Mucosa of descending colon (tissue), 3 donors: ENCODE data around the gene ZER1. TPM values are rescaled to one million over a fixed set of nuclear protein-coding genes. Genes with fewer than 3 reads are reported as not detected.
A peak's percentile ranks its signal among the peaks of the same experiment; 100 is the strongest.

Experiments used
- ATAC-seq: fragments of 200-7000 bp; cut with Tn5 transposase; one replicate; pipeline ENCODE4 v1.9.1; 2020; ENCODE audit warnings: mild to moderate bottlenecking, moderate library complexity
- DNase-seq, 3 donors: peaks; one replicate each; pipeline ENCODE4 v3.0.0-alpha.2; 2020
- H3K36me3 ChIP-seq: fragments of 200-600 bp; one replicate; pipeline ENCODE4 v1.8.0; 2021; ENCODE audit warnings: low read depth, mild to moderate bottlenecking
- H3K4me1 ChIP-seq: fragments of 200-600 bp; one replicate; pipeline ENCODE4 v1.8.0; 2021; ENCODE audit warnings: low read depth, mild to moderate bottlenecking
- H3K4me3 ChIP-seq: fragments of 200-600 bp; one replicate; pipeline ENCODE4 v1.8.0; 2021; ENCODE audit warnings: mild to moderate bottlenecking
- H3K9me3 ChIP-seq: fragments of 200-600 bp; one replicate; pipeline ENCODE4 v1.8.0; 2021; ENCODE audit warnings: mild to moderate bottlenecking
- intact Hi-C, 2 donors: fragments of 100-400 bp; cut with DNase I in 1 of 2; cut with micrococcal nuclease in 1 of 2; formaldehyde crosslinking; loops; one replicate each; pipeline versions ENCODE4 v1.11.0 to v1.11.1; 2022; cut with DNase I, micrococcal nuclease
- total RNA-seq, 3 donors: library from RNA; stranded (reverse); fragmentation: NEBNext Ultra II Directional in 2 of 3; extraction: Animal tissue kit (Norgen Biotek cat#: 25700) in 2 of 3; gene quantifications; one replicate each; pipeline versions ENCODE4 v1.2.1 to v1.2.4, GENCODE V29; 2021 to 2023
- TF ChIP-seq, protein P1 (sequence below): fragments of 200-600 bp; IDR thresholded peaks from one replicate; pipeline ENCODE4 v1.8.0; 2022; ENCODE audit warnings: antibody characterized with exemption, mild to moderate bottlenecking
- donor health status: DM: no; HTN: no; CAD: no; lungs with moderate emphysema.
- donor health status: DM: no; HTN: no; CAD: no.
- donor health status: DM: no; HTN: yes; CAD: no.

ZER1 gene
- total RNA-seq, 3 donors from 2014 or later = 54.7 to 71.3 (median 68.8) TPM

DNA sequence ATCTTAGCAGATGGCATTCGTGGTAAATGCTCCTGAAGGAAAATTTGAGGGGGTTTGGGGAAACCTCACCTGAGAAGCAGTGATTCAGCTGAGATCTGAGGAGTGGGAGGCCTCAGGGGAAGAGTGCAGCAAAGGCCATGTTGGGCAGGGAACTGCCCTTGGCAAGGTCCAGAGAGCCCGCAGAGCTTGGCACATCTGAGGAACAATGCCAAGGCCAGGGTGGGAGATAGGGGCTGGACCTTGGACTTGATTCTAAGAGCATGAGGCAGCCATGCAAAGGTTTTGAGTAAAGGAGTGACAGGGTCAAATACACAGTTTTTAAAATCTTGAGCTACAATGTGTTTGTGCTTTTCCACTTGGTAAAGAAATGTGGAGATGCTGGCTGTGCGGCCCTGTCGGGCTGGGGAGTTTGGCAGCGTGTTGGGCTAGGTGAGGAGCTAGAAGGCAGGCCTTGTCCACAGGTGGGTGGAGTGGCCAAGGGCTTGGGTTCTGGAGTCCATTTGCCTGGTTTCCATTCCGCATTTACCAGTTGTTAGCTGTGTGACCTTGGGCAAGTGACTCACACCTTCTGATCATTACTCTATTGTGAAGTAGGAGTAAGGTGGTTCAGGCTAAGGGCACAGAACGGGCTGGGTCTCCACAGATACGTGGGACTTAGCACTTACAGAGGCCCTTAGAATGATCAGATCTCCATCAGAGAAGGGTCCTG, 21.4 kb upstream of the ZER1 start:
- ATAC-seq (peak; percentile 65), DNase-seq (no peak)
- intact Hi-C loops = no loop called here
- TF ChIP-seq, protein P1, sequence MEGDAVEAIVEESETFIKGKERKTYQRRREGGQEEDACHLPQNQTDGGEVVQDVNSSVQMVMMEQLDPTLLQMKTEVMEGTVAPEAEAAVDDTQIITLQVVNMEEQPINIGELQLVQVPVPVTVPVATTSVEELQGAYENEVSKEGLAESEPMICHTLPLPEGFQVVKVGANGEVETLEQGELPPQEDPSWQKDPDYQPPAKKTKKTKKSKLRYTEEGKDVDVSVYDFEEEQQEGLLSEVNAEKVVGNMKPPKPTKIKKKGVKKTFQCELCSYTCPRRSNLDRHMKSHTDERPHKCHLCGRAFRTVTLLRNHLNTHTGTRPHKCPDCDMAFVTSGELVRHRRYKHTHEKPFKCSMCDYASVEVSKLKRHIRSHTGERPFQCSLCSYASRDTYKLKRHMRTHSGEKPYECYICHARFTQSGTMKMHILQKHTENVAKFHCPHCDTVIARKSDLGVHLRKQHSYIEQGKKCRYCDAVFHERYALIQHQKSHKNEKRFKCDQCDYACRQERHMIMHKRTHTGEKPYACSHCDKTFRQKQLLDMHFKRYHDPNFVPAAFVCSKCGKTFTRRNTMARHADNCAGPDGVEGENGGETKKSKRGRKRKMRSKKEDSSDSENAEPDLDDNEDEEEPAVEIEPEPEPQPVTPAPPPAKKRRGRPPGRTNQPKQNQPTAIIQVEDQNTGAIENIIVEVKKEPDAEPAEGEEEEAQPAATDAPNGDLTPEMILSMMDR = no peak
- H3K9me3 ChIP-seq = no peaks in the 10 kb centered on the region
- H3K4me3 ChIP-seq = no peak overlapping the region
- peaks cover 3% of the 10 kb centered on the region for H3K36me3 ChIP-seq
- peaks cover 6% of the 10 kb centered on the region for H3K4me1 ChIP-seq

DNA sequence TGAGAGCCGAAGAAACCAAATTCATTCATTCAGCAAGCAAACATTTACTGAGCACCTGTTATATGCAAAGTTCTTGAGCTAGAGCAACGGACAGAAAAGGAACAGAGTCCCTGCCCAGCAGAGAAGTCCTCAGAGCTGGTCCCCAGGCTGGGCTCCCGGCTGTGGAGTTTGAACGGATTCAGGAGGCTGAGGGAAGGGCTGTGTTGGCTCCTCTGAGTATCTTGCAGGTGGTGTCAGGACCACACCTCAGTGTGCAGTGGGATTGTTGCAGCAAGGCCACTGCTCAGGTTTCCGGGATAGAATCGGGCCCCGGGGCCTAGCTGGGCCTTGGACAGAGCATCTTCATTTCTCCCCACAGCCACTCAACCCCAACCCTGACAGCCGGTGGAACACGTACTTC, 20.4 kb upstream of the ZER1 start:
- ATAC-seq (no peak), DNase-seq (no peak)
- no peaks in the 10 kb centered on the region for H3K36me3 ChIP-seq
- no peaks in the 10 kb centered on the region for H3K9me3 ChIP-seq
- peaks cover 9% of the 10 kb centered on the region for H3K4me1 ChIP-seq
- no peak overlapping the region for H3K4me3 ChIP-seq
- intact Hi-C loops = no loop called here
- TF ChIP-seq, protein P1 = no peak

DNA sequence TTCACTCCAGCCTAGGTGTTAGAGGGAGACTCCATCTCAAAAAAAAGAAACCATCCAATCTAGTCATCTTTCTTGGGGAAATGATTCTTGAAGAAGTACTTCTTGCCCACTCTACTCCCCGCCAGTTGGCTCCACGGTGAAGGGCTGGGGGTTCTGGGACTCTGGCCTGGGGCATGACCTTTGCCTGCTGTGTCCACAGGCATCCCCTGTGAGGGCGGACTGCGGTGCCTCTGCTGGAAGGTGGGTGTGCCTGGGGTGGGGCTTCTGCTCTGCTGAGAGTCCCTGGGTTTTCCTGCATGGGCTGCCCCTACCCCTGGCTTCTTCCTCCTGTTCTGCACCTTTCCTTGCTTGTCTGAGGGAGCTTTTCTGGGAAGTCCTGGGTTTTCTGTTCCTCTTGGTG, 18.8 kb upstream of the ZER1 start:
- Histone ChIP-seq H3K4me1 (peaks cover 13% of the 10 kb centered on the region), H3K4me3 (no peak overlapping the region), H3K9me3 (no peaks in the 10 kb centered on the region), H3K36me3 (no peaks in the 10 kb centered on the region)
- ATAC-seq (no peak), DNase-seq (no peak)
- intact Hi-C loops = no loop called here
- TF ChIP-seq, protein P1 = no peak

DNA sequence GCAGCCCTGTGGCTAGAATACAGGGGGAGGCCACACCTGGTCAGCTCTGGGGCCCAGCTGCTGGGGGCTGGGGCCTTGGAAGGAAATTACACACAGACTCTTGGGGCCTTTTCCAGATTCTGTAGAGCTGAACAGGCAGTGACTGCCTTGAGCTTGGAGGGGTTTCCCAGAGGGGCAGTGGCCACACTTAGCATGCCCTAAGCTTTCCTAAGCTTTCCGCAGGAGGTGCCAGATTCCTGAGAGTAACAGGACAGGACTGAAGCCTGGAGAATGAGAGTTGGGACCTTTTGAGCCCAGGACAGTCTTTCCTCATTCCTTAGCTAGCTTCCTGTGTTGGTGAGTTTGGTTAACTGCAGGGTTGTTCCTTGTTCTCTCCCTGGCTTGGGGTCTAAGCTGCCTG, 16.7 kb upstream of the ZER1 start:
- TF ChIP-seq, protein P1 = no peak
- intact Hi-C loops = no loop called here
- ATAC-seq = no peak

DNA sequence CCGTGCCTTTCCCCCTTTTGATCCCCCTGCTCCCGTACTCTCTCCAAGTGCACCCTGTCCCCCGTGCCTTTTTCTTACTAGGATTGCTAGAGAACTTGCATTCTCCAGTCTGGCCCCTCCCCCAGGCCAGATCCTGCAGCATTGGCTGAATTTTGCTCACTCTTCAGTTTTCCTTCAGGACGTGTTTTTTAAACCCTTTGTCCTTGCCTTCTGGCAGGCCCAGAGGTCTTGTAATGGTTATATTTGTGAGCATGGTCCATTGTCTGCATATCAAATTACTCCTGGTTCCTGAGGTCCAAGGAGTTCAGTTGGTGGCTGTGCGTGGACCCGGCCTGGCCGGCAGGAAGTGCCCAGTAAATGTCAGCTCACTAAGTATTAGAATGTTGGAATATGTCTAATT, 15.9 kb upstream of the ZER1 start:
- peak overlapping the region; percentile 99 for H3K4me3 ChIP-seq
- TF ChIP-seq, protein P1 = no peak
- H3K9me3 ChIP-seq = no peaks in the 10 kb centered on the region
- peaks cover 10% of the 10 kb centered on the region for H3K4me1 ChIP-seq
- DNase-seq (peak in 1 of 3 donors; percentile 42), ATAC-seq (peak; percentile 53)
- H3K36me3 ChIP-seq = no peaks in the 10 kb centered on the region
- intact Hi-C loops = no loop called here

More for the DNA sequence above, 16.7 kb upstream of the ZER1 start:
- no peaks in the 10 kb centered on the region for H3K9me3 ChIP-seq
- no peak overlapping the region for H3K4me3 ChIP-seq
- H3K4me1 ChIP-seq = peaks cover 10% of the 10 kb centered on the region
- DNase-seq = no peak
- H3K36me3 ChIP-seq = no peaks in the 10 kb centered on the region
